Keratinocyte (primary cell): ENCODE results near the gene NKX6-1. TPM values are rescaled to one million over a fixed set of nuclear protein-coding genes. Genes with fewer than 3 reads are reported as not detected.
A peak's percentile ranks its signal among the peaks of the same experiment; 100 is the strongest.

Experiments used
- DNase-seq: peaks from one replicate; pipeline ENCODE4 v3.0.0-alpha.2; 2011; ENCODE audit warnings: low read depth, missing footprints, low spot score
- FAIRE-seq: peaks from 2 replicates; lab custom pipeline; 2011; peaks lifted over from hg19 to GRCh38; lab: Jason Lieb, UNC
- H2AFZ ChIP-seq: 2 replicates; pipeline ENCODE4 v1.6.0; 2012; ENCODE audit warnings: low read length, control low read depth, inconsistent platforms; ENCODE audit not compliant: control insufficient read depth
- H3K27ac ChIP-seq: 2 replicates; pipeline ENCODE4 v1.5.1; 2011; ENCODE audit warnings: low read length; ENCODE audit not compliant: control insufficient read depth, insufficient read depth
- H3K27me3 ChIP-seq: 3 replicates; pipeline ENCODE4 v1.6.0; 2011; ENCODE audit warnings: low read length; ENCODE audit not compliant: control insufficient read depth, insufficient read depth; ENCODE audit errors: extremely low read depth
- H3K36me3 ChIP-seq, 2 experiments: 2 replicates in 1 of 2; 3 replicates in 1 of 2; pipeline ENCODE4 v1.5.1; 2011; ENCODE audit warnings: low read length in 2 of 2, mild to moderate bottlenecking in 1 of 2; ENCODE audit not compliant: control insufficient read depth in 2 of 2, insufficient read depth in 2 of 2; ENCODE audit errors: extremely low read depth in 1 of 2
- H3K4me1 ChIP-seq: 3 replicates; pipeline ENCODE4 v1.5.1; 2011; ENCODE audit warnings: low read length; ENCODE audit not compliant: control insufficient read depth, insufficient read depth; ENCODE audit errors: extremely low read depth
- H3K4me2 ChIP-seq: 3 replicates; pipeline ENCODE4 v1.6.0; 2011; ENCODE audit warnings: low read depth, low read length; ENCODE audit not compliant: control insufficient read depth, insufficient read depth; ENCODE audit errors: extremely low read depth
- H3K4me3 ChIP-seq, 3 experiments: fragments of 200-600 bp in 1 of 3; sonication (generic) in 1 of 3; 2 replicates in 2 of 3; 3 replicates in 1 of 3; pipeline ENCODE4 v1.5.1; 2011 to 2016; ENCODE audit warnings: low read length in 3 of 3, mild to moderate bottlenecking in 3 of 3, control low read depth in 2 of 3, inconsistent platforms in 1 of 3, low read depth in 1 of 3, mixed read lengths in 1 of 3, mixed run types in 1 of 3, moderate library complexity in 1 of 3; ENCODE audit not compliant: control insufficient read depth in 2 of 3, insufficient read depth in 2 of 3; ENCODE audit errors: extremely low read depth in 1 of 3
- H3K79me2 ChIP-seq: 2 replicates; pipeline ENCODE4 v1.6.0; 2012; ENCODE audit warnings: low read length; ENCODE audit not compliant: control insufficient read depth, insufficient read depth
- H3K9ac ChIP-seq: 3 replicates; pipeline ENCODE4 v1.6.0; 2011; ENCODE audit warnings: low read length; ENCODE audit not compliant: control insufficient read depth, insufficient read depth; ENCODE audit errors: extremely low read depth
- H3K9me1 ChIP-seq: 3 replicates; pipeline ENCODE4 v1.6.0; 2011; ENCODE audit warnings: low read length; ENCODE audit not compliant: control insufficient read depth, insufficient read depth; ENCODE audit errors: extremely low read depth
- H3K9me3 ChIP-seq: 2 replicates; pipeline ENCODE4 v1.5.1; 2012; ENCODE audit warnings: low read depth, low read length; ENCODE audit not compliant: control insufficient read depth
- H4K20me1 ChIP-seq: 3 replicates; pipeline ENCODE4 v1.6.0; 2011; ENCODE audit warnings: low read length; ENCODE audit not compliant: control insufficient read depth, insufficient read depth; ENCODE audit errors: extremely low read depth
- CTCF ChIP-seq, 3 experiments: IDR thresholded peaks in 1 of 3; conservative IDR thresholded peaks in 1 of 3; optimal IDR thresholded peaks in 1 of 3; 2 replicates in 2 of 3; 3 replicates in 1 of 3; pipeline versions ENCODE3 to v1.5.1; 2011; ENCODE audit warnings: low read length in 3 of 3, mild to moderate bottlenecking in 3 of 3, moderate library complexity in 2 of 3, control low read depth in 1 of 3, inconsistent platforms in 1 of 3; ENCODE audit not compliant: insufficient read depth in 2 of 3; ENCODE audit errors: extremely low read depth in 1 of 3
- EZH2 ChIP-seq: IDR thresholded peaks from one replicate; pipeline ENCODE4 v1.6.1; 2012; ENCODE audit warnings: inconsistent platforms, mild to moderate bottlenecking, low read length, moderate library complexity
- dilution Hi-C: fragments of 300-500 bp; cut with MboI; formaldehyde crosslinking; loops from one replicate; pipeline ENCODE4 v1.7.0; 2020; ENCODE audit warnings: low sequenced_read_pairs; ENCODE audit not compliant: extremely low pct_ligation_motif_present
- polyA plus RNA-seq, 5 experiments: library from polyadenylated mRNA; depleted of rRNA in 3 of 5; stranded (reverse) in 3 of 5; stranded (forward) in 1 of 5; unstranded in 1 of 5; fragments of >200 nt; gene quantifications; 1 replicate in 1 of 5; 2 replicates in 3 of 5; 3 replicates in 1 of 5; pipeline versions ENCODE4 v1.2.1 to v1.2.3, GENCODE V29; 2011 to 2012; ENCODE audit warnings: missing spikeins in 2 of 5, low read depth in 1 of 5, low replicate concordance in 1 of 5

The NKX6-1 gene
- polyA plus RNA-seq, 1 donor (not counting 4 experiments of a cell fraction or from before 2014, with no cell fraction given) = not detected

DNA sequence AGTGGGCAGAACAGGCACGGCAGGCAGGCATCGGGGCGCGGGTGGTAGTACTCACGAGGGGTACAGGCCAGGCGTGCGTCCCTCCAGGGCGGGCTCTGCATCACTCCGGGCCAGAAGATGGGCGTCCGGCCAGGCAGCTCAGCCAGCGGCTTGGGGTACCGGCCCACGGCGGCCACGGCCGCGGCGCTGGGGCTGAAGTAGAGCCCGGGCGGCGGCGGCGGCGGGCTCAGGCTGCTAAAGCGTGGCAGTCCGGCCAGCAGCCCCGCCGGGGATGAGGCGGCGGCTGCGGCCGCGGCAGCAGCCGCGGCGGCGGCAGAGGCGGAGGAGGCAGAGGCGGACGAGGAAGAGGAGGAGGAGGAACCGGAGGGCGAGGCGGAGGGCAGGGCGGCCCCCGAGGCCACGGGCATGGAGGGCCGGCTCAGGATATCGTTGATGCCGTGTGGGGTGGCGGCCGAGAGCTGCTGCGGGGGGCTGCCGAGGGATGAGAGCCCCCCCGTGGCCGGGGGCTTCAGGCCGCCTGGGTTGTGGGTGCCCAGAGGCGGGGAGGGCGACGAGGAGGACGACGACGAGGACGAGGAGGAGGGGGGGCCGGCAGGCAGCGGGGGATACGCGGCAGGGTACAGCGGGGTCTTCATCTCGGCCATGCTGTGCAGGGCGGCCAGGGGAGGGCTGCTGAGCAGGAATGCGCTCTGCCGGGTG lies 1.4 kb downstream of the NKX6-1 start:
- Histone ChIP-seq H3K27ac (no peak overlapping the region), H3K9me1 (no peaks in the 10 kb centered on the region), H3K4me1 (peaks cover 8% of the 10 kb centered on the region), H3K4me2 (peak overlapping the region; percentile 55), H3K79me2 (no peaks in the 10 kb centered on the region), H3K4me3 (peak overlapping the region in 1 of 3 experiments; percentile 45), H3K9me3 (peaks cover 10% of the 10 kb centered on the region), H3K9ac (no peak overlapping the region), H3K27me3 (peaks cover 97% of the 10 kb centered on the region), H3K36me3 (no peaks in the 10 kb centered on the region), H4K20me1 (peaks cover 3% of the 10 kb centered on the region), H2AFZ (no peak overlapping the region)
- TF ChIP-seq CTCF (optimal IDR thresholded peaks at IDR 0.05 in 1 of 3, IDR thresholded peaks at IDR 0.05 in 1 of 3, conservative IDR thresholded peaks at IDR 0.05 in 1 of 3; ENCODE audit: extremely low read depth in 1 of 3, insufficient read depth in 2 of 3, low read length in 3 of 3) (no peak), EZH2 (no peak)
- DNase-seq (no peak), FAIRE-seq (no peak)
- dilution Hi-C loops = no loop called here

DNA sequence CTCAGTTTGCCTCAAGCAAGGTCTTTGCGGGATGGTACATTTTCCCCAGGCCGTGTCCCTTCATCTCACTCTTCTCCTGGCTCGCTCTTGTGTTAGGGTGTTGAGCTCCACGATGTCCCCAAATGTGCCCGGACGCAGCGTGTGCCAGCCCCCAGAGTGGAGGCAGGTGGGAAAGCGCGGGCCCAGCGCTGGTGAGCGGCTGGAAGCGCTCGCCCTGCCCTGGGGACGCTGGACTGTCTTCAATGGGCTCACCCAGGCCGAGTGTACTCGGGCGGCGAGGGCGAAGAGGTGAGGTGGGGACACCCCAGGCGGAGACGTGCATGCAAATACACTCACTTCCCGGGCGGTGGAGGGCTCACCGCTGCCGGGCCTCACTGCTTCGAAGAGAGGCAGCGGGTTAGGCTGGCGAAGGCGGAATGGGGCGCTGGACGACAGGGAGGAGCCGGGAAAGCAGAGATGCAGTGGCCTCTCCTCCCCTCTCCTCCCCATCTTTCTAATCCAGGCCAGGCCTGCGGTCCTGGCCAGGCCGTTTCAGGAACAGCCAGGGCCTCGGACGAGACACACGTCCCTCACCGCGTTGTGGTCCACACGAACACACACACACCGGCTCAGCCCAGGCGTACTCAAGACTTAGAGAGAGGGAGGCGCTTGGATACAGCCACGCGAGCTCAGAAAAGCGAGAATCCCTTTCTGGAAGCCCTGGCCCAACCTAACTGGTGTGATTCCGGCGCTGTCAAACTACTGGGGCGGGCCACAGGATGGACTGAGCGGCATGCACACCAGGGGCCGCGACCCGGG lies 2.2 kb downstream of the NKX6-1 start:
- H3K27ac ChIP-seq = no peak overlapping the region
- no peak for DNase-seq
- no peaks in the 10 kb centered on the region for H3K9me1 ChIP-seq
- peaks cover 8% of the 10 kb centered on the region for H3K4me1 ChIP-seq
- peak; percentile 95 for TF ChIP-seq EZH2
- TF ChIP-seq CTCF (optimal IDR thresholded peaks at IDR 0.05 in 1 of 3, IDR thresholded peaks at IDR 0.05 in 1 of 3, conservative IDR thresholded peaks at IDR 0.05 in 1 of 3; ENCODE audit: extremely low read depth in 1 of 3, insufficient read depth in 2 of 3, low read length in 3 of 3) = no peak
- H3K79me2 ChIP-seq = no peaks in the 10 kb centered on the region
- no peak overlapping the region for H3K9ac ChIP-seq
- peaks cover 97% of the 10 kb centered on the region for H3K27me3 ChIP-seq
- no peak overlapping the region for H3K4me3 ChIP-seq
- dilution Hi-C loops = no loop called here
- no peak overlapping the region for H3K4me2 ChIP-seq
- peaks cover 10% of the 10 kb centered on the region for H3K9me3 ChIP-seq
- FAIRE-seq = no peak
- no peak overlapping the region for H2AFZ ChIP-seq
- H4K20me1 ChIP-seq = peaks cover 3% of the 10 kb centered on the region
- H3K36me3 ChIP-seq = no peaks in the 10 kb centered on the region
